Stimulated activated CD8-positive, alpha-beta memory T cell treated with anti-CD3 and anti-CD28 coated beads, Interleukin-15, amount 100 ng/mL, for 48 hours (primary cell): ENCODE results near the gene CDK18.
A peak's percentile ranks its signal among the peaks of the same experiment; 100 is the strongest.
"Not testable (repeated sequence)": the region's sequence is repeated elsewhere in the genome, so short reads cannot be mapped to it uniquely, and the experiment has no call there.

Experiments used
- DNase-seq, 2 donors: peaks; one replicate each; pipeline ENCODE4 v3.0.0-alpha.2; 2020; ENCODE audit warnings: low read depth in 2 of 2

CDK18 gene

GRCh38 chr1:205504311-205505075 is at the start of gene CDK18:
Gene CDK18, plus strand, starts transcription at chr1:205504669. Its CDS starts 18,499 bp downstream, at chr1:205523168.
- peak in 1 of 2 donors; percentile 16 for DNase-seq

GRCh38 chr1:205454903-205455335 is 49.5 kb upstream of the CDK18 start:
- DNase-seq = no peak

- DNase-seq = no peak
Measured at GRCh38 chr1:205455581-205456382, 48.7 kb upstream of the CDK18 start, which contains the start of gene BLACAT1. Gene BLACAT1, minus strand, starts transcription at chr1:205456045.

GRCh38 chr1:205456383-205456867 is 48.0 kb upstream of the CDK18 start:
- DNase-seq = no peak

- no peak for DNase-seq
Measured at GRCh38 chr1:205456868-205457745, 47.4 kb upstream of the CDK18 start.

- DNase-seq = no peak
Measured at GRCh38 chr1:205458777-205459566, 45.5 kb upstream of the CDK18 start.

- DNase-seq = no peak
Measured at GRCh38 chr1:205465392-205465791, 39.1 kb upstream of the CDK18 start.

GRCh38 chr1:205466595-205467220 is 37.8 kb upstream of the CDK18 start:
- DNase-seq = no peak

- DNase-seq = no peak
Measured at GRCh38 chr1:205470131-205470530, 34.3 kb upstream of the CDK18 start.

GRCh38 chr1:205472737-205473441 is 31.6 kb upstream of the CDK18 start:
- DNase-seq = no peak

- DNase-seq = no peak
Measured at GRCh38 chr1:205473475-205473874, 31.0 kb upstream of the CDK18 start.

GRCh38 chr1:205473966-205474365 is 30.5 kb upstream of the CDK18 start:
- DNase-seq = no peak

- DNase-seq = no peak
Measured at GRCh38 chr1:205474571-205474970, 29.9 kb upstream of the CDK18 start.

GRCh38 chr1:205475855-205476254 is 28.6 kb upstream of the CDK18 start:
- DNase-seq = no peak

GRCh38 chr1:205476648-205477047 is 27.8 kb upstream of the CDK18 start:
- no peak for DNase-seq

GRCh38 chr1:205477121-205477758 is 27.2 kb upstream of the CDK18 start:
- DNase-seq = no peak

GRCh38 chr1:205477759-205478247 is 26.7 kb upstream of the CDK18 start:
- DNase-seq = no peak

- DNase-seq = not testable (repeated sequence)
Measured at GRCh38 chr1:205478985-205479384, 25.5 kb upstream of the CDK18 start.
